DMS 273 (cell line): ENCODE measurements around the gene KLHL22.
A peak's percentile ranks its signal among the peaks of the same experiment; 100 is the strongest.
"Not testable (repeated sequence)": the region's sequence is repeated elsewhere in the genome, so short reads cannot be mapped to it uniquely, and the experiment has no call there.

Experiments
- DNase-seq: peaks from one replicate; lab custom pipeline; 2025; ENCODE audit not compliant: unreplicated experiment; lab: John Stamatoyannopoulos, UW

Gene KLHL22

GRCh38 chr22:20523086-20523983 is 27.7 kb upstream of the KLHL22 start:
- DNase-seq: peak; percentile 69

- no peak for DNase-seq
These were observed 26.8 kb upstream of the KLHL22 start for GRCh38 chr22:20522134-20523004.

- DNase-seq: no peak
These were observed 24.5 kb upstream of the KLHL22 start for GRCh38 chr22:20520093-20520511.

- no peak for DNase-seq
These were observed 24.0 kb upstream of the KLHL22 start for GRCh38 chr22:20519558-20519957.

- no peak for DNase-seq
These were observed 22.4 kb upstream of the KLHL22 start for GRCh38 chr22:20517841-20518592.

GRCh38 chr22:20517422-20517821 is 21.8 kb upstream of the KLHL22 start:
- DNase-seq: no peak

- DNase-seq: no peak
These were observed 20.8 kb upstream of the KLHL22 start for GRCh38 chr22:20516399-20516798.

- DNase-seq: no peak
These were observed 19.2 kb upstream of the KLHL22 start for GRCh38 chr22:20514658-20515406.

GRCh38 chr22:20511578-20512229 is 16.1 kb upstream of the KLHL22 start:
- DNase-seq: no peak

- DNase-seq: no peak
These were observed 15.4 kb upstream of the KLHL22 start for GRCh38 chr22:20510811-20511577.

- no peak for DNase-seq
These were observed 13.9 kb upstream of the KLHL22 start for GRCh38 chr22:20509344-20510047.

- no peak for DNase-seq
These were observed 13.2 kb upstream of the KLHL22 start for GRCh38 chr22:20508815-20509271.

GRCh38 chr22:20508067-20508755 is 12.6 kb upstream of the KLHL22 start:
- DNase-seq: not testable (repeated sequence)

GRCh38 chr22:20507253-20508066 is 11.9 kb upstream of the KLHL22 start, which contains the start of gene MED15:
Gene MED15 (plus strand): TSS chr22:20507610. CDS start chr22:20507679, 69 bp downstream.
- peak; percentile 95 for DNase-seq

- no peak for DNase-seq
These were observed 11.1 kb upstream of the KLHL22 start for GRCh38 chr22:20506543-20507252.

GRCh38 chr22:20504293-20504922 is 8.8 kb upstream of the KLHL22 start:
- DNase-seq: not testable (repeated sequence)
